Anterior cingulate cortex (tissue), 58 donors: ENCODE data around the gene KLHDC4.
"Not testable (repeated sequence)": the region's sequence is repeated elsewhere in the genome, so short reads cannot be mapped to it uniquely, and the experiment has no call there.

Experiments used
- DNase-seq, 58 donors: peaks; one replicate each; lab custom pipeline; 2025; lab: John Stamatoyannopoulos, UW

Gene KLHDC4

DNA sequence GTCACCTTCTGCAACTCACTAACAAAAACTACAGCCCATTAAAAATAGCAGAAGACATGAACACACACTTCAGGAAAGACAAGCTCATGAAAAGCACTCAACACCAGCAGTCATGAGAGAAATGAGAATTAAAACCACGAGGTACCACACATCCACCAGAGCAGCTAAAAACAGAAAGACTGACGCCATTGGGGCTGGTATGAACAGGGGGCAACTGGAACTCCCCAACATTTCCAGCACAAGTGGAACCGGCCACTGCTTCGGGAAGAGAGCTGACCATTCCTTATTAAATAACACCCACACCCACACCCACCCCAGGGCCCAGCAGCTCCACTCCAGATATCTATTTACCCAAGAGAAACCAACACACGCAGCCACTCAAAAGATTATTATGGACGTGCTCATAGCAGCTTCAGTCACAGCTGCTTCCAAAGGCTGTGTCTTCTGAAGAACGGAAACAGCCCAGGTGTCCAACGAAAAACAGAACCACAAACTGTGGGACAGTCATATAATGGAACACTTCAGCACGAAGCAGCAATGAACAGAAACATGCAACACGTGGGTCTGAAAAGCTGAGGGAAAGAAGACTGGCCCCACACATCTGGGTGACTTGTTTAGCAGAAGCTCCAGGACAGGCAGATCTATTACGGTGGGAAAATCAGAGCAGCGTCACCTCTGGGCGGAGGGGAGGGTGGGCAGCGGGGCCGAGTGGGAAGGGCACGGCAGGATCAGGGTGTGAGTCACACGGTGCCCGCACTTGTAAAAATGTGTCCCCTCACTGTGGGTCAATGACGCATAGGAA lies 41.1 kb downstream of the KLHDC4 start:
- no peak for DNase-seq

DNA sequence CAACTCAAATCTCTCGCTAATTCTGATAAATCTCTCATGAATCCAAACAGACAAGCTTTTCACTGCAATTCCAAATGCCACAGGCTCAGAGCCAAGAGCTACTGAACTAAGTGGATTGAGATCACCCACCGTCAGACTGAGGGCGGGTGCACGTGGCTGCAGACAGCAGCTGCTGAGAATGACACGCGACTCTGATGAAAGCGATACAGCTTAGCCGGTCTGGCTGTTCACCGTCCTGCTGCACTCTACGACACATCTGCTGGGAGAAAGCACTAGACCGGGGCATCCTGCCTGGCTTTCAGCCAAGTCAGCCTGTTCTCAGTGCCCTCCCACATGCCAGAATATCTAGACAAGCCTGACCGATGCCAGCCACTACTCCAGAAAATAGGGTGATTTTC lies 42.6 kb downstream of the KLHDC4 start:
- peak in 57 of 58 donors; percentile 21 to 95 (median 81) for DNase-seq

DNA sequence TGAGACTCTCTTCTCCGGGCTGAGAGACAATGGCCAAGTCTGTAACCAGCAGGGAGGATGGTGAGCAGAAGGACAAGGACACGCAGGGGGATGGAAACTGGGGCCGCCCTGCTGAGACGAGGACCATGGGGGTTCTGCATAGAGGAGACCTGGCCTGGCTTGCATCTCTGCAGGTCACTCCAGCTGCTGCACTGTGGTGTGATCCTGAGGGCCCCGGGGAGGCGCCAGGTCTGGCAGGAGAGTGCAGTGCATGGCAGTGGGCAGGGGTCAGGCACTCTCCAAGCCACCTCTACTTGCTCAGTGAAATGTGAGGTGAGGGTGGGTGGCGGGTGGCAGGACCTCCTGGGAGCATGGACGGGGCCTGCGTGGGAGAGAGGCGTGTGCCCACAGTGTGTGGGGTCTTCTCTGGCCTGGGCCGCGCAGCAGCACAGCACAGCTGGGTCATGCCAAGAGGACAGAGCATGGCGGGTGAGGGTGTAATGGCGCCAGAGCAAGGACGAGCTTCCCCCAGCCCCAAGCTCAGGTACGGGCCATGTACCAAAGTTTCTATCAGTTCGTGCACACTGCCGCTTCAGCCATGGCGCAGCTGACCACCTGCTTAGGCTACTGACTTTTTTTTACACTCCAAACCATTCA lies 43.1 kb downstream of the KLHDC4 start:
- DNase-seq: peak in 1 of 58 donors; percentile 32

DNA sequence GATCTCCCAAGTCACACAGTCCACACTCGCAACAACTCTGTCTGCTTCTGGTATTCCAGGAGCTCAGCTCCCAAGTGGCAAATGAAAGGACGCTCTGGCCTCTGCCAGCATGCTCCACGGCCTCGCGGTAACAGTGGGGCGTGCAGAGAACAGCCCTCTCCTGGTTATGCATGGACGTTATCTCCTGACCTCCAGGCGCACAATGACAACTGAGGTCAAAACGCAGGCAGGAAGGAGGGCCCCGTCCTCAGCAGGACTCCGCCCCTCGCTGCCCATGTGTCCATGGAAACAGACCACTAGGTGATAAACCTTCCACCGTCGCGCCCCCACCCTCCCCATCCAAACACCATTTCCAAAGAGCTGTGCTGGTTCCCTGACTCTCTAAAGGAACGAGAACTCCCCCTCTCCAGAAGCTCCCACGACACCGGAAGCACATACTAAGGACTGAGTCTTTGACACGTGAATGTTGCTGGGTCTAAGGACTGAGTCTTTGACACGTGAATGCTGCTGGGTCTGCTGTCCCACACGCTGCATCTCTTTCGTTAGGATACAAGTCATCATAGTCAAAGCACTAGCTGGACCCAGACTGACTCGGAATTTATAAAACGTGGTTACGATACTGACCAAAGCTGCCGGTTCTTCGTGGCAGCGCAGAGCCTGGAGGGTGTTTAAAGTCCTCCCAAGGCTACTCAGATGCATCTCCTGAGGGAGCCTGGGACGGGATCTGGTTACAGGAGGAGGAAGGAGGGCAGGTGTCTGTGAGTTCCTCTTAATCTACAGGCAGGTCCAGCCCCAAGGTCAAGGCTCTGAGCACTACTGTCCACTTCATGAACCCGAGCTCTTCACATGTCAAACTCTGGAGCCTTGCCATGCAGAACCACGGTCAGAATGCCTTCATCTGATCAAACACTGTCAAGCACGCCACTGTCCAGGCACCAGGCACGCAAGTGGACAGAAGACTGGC lies 43.9 kb downstream of the KLHDC4 start:
- DNase-seq: no peak

DNA sequence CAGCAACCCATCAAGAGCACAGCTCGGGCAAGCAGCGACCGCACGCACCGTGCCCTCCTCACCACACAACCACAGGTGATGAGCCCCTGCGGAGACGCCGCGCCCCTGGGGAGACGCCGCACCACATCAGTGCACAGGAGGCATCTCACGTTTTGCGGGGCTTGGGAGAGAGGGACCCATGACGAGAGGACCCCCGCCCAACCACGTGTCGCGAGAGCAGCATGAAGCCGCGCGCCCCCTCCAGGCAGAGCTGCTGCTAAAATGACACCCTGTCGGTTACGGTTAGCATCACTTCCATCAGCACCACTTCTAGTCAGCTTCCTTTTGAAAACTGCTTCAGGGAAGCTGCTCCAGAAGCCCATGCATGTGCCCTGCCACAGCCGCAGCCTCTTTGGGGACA lies 45.3 kb downstream of the KLHDC4 start:
- no peak for DNase-seq

DNA sequence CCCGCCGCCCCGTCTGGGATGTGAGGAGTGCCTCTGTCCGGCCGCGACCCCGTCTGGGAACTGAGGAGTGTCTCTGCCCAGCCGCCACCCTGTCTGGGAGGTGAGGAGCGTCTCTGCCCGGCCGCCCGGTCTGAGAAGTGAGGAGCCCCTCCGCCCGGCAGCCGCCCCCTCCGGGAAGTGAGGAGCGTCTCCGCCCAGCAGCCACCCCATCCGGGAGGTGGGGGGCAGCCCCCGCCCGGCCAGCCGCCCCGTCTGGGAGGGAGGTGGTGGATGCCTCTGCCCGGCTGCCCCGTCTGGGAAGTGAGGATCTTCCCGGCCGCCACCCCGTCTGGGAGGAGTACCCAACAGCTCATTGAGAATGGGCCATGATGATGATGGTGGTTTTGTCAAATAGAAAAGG lies 47.0 kb downstream of the KLHDC4 start:
- not testable (repeated sequence) for DNase-seq

DNA sequence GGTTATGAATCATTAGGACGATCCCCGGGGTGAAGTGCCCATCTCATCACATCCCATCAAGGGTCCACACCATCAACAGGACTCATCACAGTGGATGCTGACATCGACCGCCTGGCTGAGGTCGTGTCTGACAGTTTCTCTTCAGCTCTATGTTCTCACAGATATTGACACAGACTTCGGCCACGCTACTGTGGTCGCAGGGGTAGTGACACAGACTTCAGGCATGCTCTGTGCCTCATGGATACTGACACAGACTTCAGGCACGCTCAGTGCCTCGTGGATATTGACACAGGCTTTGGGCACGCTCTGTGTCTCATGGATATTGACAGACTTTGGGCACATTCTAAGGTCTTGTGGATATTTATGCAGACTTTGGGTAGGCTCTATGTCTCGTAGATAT lies 50.1 kb downstream of the KLHDC4 start:
- DNase-seq: no peak

DNA sequence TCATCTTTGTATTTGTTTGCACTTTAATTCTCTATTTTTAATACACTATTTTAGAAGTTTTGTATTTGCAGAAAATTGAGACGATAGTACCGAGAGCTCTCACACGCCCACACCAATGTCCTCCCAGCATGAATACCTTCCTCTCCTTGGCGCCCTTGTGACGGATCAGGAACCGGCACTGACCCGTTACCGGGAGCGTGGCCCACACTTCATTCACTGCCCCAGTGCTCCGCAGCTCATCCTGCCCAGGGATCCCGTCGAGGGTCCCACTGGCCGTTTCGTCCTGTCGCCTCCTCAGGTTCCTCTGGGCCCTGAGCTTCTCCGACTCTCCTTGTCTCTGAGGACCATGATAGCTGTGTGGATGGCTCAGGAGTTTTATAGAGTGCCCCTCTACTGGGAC lies 50.6 kb downstream of the KLHDC4 start:
- DNase-seq: no peak

DNA sequence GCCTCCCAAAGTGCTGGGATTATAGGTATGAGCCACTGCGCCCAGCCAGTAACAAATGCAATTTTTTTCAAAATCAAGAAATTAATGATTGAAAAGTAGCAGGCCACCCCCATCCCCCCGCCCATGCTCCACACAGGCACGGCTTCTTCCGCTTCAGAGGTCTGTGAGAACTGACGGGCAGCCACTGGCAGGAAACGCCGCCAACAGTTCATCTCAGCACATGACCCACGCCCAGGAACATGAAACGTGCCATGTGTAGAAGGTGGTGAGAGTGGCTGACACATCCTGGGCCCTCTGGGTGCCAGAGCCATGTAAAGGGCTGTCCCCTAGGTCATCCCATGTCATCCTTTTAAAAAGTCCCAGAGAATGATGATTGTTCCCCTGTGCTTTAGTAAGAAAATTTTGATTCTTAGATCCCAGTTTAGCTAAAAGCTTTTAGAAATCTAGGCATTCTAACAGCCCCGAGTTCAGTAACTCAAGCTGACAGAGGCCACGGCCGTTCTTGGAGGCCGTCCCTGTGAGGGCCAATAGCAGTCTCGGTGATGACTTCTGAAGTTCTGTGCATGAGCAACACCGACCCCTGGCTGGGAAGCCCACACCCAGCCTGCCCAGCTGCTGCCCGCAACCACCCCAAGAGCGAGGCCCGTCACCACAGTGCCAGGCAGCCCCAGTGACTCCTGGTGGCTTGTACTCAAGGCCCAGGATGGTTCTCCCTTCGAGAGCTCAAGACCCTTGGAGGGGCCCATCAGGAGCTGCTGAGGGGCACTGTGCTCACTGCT lies 52.1 kb downstream of the KLHDC4 start:
- DNase-seq: no peak

DNA sequence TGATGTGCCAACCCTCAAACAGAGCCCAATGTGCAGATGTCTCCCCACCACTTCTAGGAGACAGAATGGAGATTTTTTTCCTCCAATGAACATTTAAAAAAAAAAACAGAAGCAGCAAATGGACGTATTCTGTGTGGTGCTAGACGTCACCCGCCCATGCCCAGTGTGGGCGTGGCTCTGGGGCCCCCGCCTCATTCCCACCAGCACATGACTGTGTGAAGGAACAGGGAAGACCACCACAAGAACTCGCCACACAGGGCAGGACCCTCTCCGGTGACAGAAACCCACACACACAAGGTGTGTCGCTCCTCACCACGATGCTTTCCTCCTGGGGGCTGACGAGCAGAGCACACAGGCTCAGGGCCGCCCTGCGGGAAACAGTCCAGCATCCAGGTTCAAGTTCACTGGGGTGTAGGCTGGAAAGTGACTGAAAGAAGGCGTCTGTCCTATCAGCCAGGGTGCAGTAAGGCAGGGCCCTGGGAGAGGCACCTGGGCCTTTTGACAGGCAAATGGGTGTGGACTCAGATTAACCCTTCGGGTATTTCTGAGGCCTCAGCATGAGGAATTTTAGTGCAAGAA lies 53.5 kb downstream of the KLHDC4 start:
- no peak for DNase-seq

DNA sequence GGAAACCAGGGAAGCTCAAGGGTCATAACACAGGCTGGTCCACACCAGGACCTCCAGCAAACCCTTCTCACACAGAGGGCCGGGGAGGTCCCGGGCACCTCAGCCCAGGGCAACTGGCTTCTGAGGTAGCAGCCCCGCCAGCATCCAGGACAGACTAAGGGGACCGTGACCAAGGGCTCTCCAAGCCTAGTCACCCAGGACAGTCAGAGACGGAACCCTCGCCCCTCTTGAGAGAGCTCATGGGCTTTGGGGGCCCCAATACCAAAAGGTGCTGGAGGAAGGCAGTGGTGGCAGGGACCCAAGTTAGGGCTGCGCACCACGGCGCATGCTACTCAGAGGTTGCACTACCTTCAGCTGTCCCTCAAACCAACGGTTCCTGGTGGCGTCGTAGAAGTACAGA lies 54.9 kb downstream of the KLHDC4 start:
- DNase-seq: no peak

DNA sequence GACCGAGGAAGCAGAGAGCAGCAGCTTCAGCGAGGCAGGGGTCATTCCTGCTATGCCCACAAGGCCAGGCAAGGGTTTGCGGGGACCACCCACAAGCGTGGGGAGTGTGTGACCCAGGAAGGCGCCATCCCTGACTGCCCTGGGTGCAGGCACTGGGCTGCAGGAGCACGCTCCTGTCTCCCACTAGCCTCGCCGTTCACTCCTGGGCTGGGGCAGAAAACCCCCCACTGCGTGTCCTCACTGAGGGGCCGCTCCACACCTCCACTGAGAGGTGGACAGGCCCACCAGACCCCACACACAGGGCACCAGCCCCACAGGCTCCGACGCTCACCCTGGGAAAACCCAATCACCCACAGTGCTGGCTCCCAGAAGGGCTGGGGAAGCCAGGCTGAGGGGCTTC lies 56.1 kb downstream of the KLHDC4 start:
- DNase-seq: no peak

DNA sequence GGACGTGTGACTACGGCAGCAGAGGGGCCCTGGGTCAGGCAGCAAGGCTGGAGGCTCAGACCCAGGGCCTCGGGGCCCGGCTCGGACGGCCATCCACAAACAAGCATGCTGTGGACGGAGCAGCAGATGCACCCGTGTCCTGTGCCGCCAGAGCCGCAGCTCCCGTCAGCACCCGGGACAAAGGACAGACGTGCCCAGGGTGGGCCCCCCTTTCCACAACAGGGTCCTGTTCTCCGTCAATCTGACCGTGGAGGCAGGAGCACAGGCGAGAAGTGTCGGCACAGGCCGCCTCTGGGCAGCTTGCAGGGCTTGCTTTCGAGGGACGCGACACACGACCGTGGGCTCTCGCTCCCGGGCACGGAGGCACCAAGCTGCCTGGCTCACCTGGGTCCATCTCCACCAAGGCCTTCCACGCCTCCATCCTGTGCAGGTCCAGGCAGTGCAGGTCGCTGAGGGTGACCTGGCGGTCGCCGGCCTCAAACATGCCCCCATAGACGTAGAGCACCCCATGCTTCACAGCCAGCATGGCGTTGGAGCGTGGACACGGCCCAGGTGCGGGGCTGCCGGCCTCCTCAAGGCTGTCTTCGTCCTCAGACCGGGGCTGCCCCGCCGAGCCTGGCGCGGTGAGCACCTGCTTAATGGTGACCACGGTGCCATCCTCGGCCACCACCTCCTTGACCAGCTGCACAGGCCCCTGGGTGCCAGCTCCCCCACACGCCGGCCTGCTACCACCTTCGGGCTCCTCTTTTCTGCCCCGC lies 56.7 kb downstream of the KLHDC4 start:
- no peak for DNase-seq

DNA sequence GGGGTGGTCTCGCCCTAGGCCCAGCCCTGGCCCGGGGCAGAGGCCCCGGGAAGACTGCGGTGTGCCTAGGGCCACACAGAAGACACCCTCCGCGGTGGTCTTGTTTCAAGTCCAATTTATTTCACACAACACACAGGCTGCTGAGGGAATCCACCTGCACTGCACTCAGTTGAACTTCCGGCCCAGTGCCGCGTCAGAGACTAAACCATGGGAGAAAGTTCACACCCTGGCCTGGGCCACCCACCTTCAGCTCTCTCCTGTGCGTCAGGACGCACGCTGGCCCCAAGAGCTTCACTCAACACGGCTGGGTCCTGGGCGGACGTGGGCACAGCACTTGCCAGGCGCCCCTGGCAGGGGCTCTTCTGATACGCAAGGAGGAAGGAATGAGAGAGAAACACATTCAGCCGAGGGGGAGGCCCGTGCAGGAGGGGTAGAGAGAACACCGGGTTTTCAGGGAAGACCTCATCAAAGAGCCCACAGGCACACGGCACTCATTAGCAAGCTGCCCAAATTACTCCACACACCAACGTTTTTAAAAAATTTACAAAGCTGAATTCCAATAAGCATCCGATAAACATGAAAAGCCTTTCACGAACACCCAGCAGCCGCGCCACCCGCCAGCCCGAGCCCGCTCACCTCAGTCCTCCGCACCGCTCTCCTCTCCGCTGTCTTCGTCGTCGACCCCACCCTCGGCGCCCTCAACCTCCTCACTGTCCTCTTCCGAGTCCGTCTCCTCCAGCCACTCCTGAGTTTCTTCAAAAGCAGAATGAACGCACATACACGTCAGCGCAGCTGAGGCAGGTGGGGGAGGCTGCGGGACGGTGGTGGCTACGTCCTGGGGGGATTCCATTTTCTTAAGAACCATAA lies 57.8 kb downstream of the KLHDC4 start:
- no peak for DNase-seq

DNA sequence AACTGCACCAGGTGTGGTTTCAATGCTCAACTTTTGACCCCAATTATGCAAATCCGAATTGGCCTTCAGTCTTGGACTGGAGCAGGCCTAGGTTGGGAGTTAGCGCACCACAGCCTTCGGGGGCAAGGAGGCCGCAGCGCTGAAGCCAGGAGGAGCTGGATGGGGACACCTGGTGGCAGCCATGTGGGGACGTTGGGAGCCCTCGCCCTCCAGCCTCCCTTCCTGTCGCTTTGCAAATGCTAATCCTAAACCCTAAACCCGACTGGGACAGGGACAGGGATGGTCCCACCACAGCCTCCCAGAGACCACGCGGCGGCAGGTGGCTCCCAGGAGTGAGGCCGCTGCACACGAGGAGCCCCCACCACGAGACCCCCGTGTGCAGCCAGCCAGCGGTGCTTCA lies 58.7 kb downstream of the KLHDC4 start:
- DNase-seq: no peak

DNA sequence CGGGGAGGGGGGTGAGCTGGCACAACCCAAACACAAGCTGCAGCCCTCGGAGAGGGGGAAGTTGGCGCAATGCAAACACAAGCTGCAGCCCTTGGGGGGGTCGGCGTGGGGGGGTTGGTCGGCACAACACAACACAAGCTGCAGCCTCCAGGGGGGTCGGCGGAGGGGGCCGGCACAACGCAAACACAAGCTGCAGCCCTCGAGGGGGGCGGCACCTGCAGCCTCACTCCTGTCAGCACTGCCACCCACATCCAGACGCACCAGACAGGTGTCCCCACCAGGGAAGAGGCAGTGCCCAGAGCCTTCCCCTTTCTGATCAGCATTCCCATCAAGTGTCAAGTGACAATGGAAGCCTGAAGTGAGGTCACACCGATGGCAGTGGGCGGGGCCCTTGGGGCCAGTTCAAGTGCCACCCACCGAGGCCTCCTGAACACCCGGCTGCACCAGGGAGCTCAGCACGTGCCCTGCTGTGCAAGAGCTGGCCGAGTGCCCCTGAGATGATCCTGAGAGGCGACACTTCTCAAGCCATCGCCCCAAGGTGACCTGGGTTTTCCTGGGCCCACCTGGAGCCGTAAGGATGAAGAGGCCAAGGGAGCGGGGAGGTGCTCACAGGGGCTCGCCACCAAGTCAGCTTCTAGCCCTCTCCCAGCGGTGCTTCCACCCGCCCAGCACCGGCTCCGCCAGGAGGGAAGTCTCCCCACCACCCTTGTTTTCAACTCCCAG lies 59.3 kb downstream of the KLHDC4 start:
- DNase-seq: no peak

DNA sequence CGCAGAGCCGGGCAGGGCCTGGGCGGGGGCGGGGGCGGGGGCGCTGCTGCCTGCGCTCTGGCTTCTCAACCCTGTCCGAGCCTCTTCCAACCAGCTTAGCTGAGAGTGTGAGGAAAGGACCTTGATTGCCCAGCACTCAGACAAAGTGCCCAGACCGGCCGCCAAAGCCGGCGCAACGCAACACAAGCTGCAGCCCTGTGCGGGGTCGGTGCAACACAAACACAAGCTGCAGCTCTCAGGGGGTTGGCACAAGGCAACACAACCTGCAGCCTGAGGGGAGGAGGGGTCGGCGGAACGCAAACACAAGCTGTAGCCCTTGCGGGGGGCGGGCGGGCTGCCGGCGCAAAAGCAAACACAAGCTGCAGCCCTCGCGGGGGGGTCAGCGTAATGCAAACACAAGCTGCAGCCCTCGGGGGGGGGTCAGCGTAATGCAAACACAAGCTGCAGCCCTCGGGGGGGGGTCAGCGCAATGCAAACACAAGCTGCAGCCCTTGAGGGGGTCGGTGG lies 60.0 kb downstream of the KLHDC4 start:
- DNase-seq: peak in 13 of 58 donors; percentile 11 to 44 (median 22)
